Sciatic nerve (tissue), 2 donors: ENCODE results near the gene CYB5R3. TPM values are rescaled to one million over a fixed set of nuclear protein-coding genes. Genes with fewer than 3 reads are reported as not detected.
A peak's percentile ranks its signal among the peaks of the same experiment; 100 is the strongest.
"Not testable (repeated sequence)": the region's sequence is repeated elsewhere in the genome, so short reads cannot be mapped to it uniquely, and the experiment has no call there.

Source experiments
- ATAC-seq: fragments of 200-7000 bp; cut with Tn5 transposase; one replicate; pipeline ENCODE4 v1.9.1; 2020; ENCODE audit warnings: mild to moderate bottlenecking, moderate library complexity
- DNase-seq: peaks from one replicate; pipeline ENCODE4 v3.0.0-alpha.2; 2020; ENCODE audit warnings: low spot score
- intact Hi-C: fragments of 100-400 bp; cut with DNase I; formaldehyde crosslinking; loops from one replicate; pipeline ENCODE4 v1.14.2; 2022
- total RNA-seq: library from RNA; stranded (reverse); fragmentation: NEBNext Ultra II Directional; extraction: Animal tissue kit (Norgen Biotek cat#: 25700); gene quantifications from one replicate; pipeline ENCODE4 v1.2.1, GENCODE V29; 2021
- donor health status: DM: no; HTN: no; CAD: no.
- donor health status: DM: no; HTN: no; CAD: no.

Gene CYB5R3
- total RNA-seq, 1 donor from 2014 or later = 241 TPM

- ATAC-seq (peak; percentile 94), DNase-seq (peak; percentile 100)
- intact Hi-C loops = no loop called here
Measured at GRCh38 chr22:42614312-42615091, 34.7 kb downstream of the CYB5R3 start, which contains the start of gene POLDIP3. Gene POLDIP3 (minus strand): TSS chr22:42614883. CDS start chr22:42614857, 26 bp downstream.

- no peak for ATAC-seq
- DNase-seq = no peak
- intact Hi-C loops = no loop called here
Measured at GRCh38 chr22:42613872-42614301, 35.3 kb downstream of the CYB5R3 start.

GRCh38 chr22:42612336-42612735 lies 36.9 kb downstream of the CYB5R3 start:
- no peak for DNase-seq
- no peak for ATAC-seq
- intact Hi-C loops = no loop called here

- DNase-seq (no peak), ATAC-seq (no peak)
- intact Hi-C loops = loop anchor here (1.0 kb wide), 1 partner anchor 10 kb away; no protein-coding TSS in a partner anchor
Measured at GRCh38 chr22:42611051-42611450, 38.1 kb downstream of the CYB5R3 start.

- intact Hi-C loops = no loop called here
Measured at GRCh38 chr22:42610186-42610585, 39.0 kb downstream of the CYB5R3 start.

GRCh38 chr22:42608823-42609361 lies 40.3 kb downstream of the CYB5R3 start:
- intact Hi-C loops = no loop called here
- DNase-seq = no peak
- peak; percentile 38 for ATAC-seq

More at GRCh38 chr22:42610186-42610585, 39.0 kb downstream of the CYB5R3 start:
- DNase-seq (no peak), ATAC-seq (no peak)

- intact Hi-C loops = no loop called here
- peak; percentile 7 for ATAC-seq
- DNase-seq = no peak
Measured at GRCh38 chr22:42608136-42608822, 40.9 kb downstream of the CYB5R3 start.

- DNase-seq, intact Hi-C loops: not testable (repeated sequence)
Measured at GRCh38 chr22:42607641-42608040, 41.6 kb downstream of the CYB5R3 start.

GRCh38 chr22:42604403-42604802 lies 44.8 kb downstream of the CYB5R3 start:
- ATAC-seq (no peak), DNase-seq (no peak)
- intact Hi-C loops = no loop called here

More at GRCh38 chr22:42607641-42608040, 41.6 kb downstream of the CYB5R3 start:
- not testable (repeated sequence) for ATAC-seq

- DNase-seq = no peak
- ATAC-seq = no peak
- intact Hi-C loops = no loop called here
Measured at GRCh38 chr22:42603427-42603826, 45.8 kb downstream of the CYB5R3 start.

GRCh38 chr22:42602470-42602869 lies 46.7 kb downstream of the CYB5R3 start:
- intact Hi-C loops = no loop called here
- DNase-seq (no peak), ATAC-seq (no peak)

GRCh38 chr22:42601879-42602465 lies 47.2 kb downstream of the CYB5R3 start:
- ATAC-seq (no peak), DNase-seq (no peak)
- intact Hi-C loops = loop anchor here (1.0 kb wide), 1 partner anchor 9 kb away; no protein-coding TSS in a partner anchor

GRCh38 chr22:42596863-42597530 lies 52.2 kb downstream of the CYB5R3 start:
- ATAC-seq (peak; percentile 54), DNase-seq (no peak)
- intact Hi-C loops = no loop called here

GRCh38 chr22:42596336-42596735 lies 52.9 kb downstream of the CYB5R3 start:
- peak; percentile 92 for ATAC-seq
- intact Hi-C loops = no loop called here
- DNase-seq = no peak

- ATAC-seq = no peak
- DNase-seq = no peak
- intact Hi-C loops = no loop called here
Measured at GRCh38 chr22:42595434-42595833, 53.8 kb downstream of the CYB5R3 start.

GRCh38 chr22:42591987-42592386 lies 57.2 kb downstream of the CYB5R3 start:
- DNase-seq (no peak), ATAC-seq (no peak)
- intact Hi-C loops = no loop called here

- no peak for DNase-seq
- intact Hi-C loops = no loop called here
- ATAC-seq = no peak
Measured at GRCh38 chr22:42587588-42588175, 61.5 kb downstream of the CYB5R3 start.

- ATAC-seq (no peak), DNase-seq (no peak)
- intact Hi-C loops = no loop called here
Measured at GRCh38 chr22:42586381-42586780, 62.8 kb downstream of the CYB5R3 start.

GRCh38 chr22:42585096-42585495 lies 64.1 kb downstream of the CYB5R3 start:
- ATAC-seq (no peak), DNase-seq (no peak)
- intact Hi-C loops = no loop called here
